DMS114 treated with DMSO at 0.1 percent for 48 hours (cell line): ENCODE results near the gene FMO2.

Experiments
- DNase-seq: peaks from one replicate; lab custom pipeline; 2025; ENCODE audit not compliant: unreplicated experiment; lab: John Stamatoyannopoulos, UW

The FMO2 gene

DNA sequence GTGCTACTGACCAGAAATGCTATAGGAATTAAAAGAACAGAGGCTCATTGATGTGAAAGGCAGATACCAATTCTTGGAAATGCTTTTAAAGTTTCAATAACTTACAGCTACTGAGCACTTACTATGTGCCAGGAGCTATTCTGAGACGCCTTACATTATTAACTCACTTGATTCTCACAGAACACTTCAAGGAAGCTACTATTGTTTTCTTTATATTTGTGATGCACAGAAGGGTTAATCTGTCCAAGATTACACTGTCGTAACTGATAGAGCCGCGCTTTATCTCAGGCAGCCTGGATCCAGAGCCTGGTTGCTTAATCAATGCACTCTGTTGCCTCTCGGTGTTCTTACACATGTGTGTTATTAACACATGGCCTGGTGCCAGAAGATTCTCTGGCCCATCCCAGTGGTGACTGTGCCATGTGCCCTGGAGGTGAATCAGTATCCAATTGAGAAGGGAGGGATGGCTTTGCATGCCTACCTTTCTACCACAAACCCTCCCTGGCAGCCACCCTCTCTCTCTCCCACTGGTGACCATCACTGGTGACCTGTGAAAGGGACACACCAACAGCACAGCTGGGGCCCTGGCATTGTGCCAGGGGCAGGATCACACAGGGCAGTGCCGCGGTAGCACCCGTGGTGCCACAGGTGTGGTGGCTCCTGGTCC, 72.0 kb downstream of the FMO2 start:
- no peak for DNase-seq

DNA sequence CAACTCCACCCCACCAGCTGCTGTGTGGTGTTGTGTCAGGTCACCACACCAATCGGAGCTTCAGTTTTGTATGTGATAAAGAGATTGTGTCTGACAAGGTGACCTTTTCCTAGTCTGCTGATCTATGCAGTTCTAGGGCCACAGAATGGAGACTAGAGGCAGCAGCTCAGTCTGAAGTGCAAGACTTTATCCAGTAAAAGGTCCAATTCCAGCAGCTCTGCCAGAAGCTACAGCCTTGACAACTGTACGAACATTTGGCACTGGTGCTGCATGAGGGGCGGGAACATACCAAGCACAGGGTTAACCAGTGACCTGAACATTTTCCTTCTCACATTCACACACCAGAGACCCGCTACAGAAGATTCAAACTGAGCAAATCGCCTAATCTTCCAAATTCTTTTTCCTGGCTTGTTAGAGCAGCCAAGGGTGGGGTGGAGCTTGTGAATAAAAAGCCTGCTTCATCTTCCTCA, 72.5 kb downstream of the FMO2 start:
- no peak for DNase-seq

DNA sequence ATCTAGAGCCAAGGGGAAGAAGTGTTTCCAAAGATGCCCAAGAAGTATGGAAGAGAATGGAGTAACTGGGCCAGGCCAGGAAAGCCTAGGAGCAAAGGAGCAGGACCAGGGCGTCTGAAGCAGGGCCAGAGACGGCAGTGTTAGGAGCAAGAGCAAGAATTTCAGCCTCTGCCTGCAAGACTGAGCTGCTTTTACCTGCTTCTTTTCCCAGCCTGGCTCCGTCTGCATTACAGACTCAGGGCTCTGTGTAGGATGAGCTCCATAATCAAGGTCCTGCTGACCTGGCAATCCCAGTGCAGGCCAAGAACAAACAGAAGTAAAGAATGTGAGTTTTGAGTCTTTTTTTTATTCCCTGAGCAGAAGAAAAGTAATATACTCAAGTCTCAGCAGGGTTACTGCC, 73.3 kb downstream of the FMO2 start:
- DNase-seq = no peak

DNA sequence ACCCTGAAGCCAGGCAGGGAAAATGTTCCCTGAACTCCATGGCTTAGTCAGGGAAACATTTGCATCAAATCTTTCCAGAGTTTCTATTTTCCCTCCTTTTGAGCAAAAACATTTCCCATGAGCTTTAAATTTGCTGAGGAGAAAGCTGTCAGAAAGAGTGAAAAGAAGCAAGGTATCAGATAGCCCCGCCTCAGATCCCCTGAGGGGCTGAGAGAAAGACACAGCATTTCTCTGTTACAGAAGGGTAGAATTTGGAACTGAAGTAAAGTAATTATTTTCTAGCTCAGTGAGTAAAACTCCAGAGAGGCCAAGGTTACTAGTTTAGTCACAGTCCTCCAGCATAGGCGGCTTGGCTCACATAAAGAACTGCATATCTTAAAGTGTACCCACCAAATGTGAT, 73.8 kb downstream of the FMO2 start:
- DNase-seq = no peak
